Dendritic cell treated with granulocyte-macrophage colony-stimulating factor and Interleukin-4, amounts not matched to agents 40 ng/mL and 50 ng/mL, for 4 days (primary cell): ENCODE data around the gene PTPRN2.

ENCODE experiments used
- H3K27ac Mint-ChIP-seq: one replicate; pipeline ENCODE4 v1.8.0; 2022; ENCODE audit warnings: mild to moderate bottlenecking, mixed read lengths
- H3K27me3 Mint-ChIP-seq: one replicate; pipeline ENCODE4 v1.8.0; 2022; ENCODE audit warnings: mild to moderate bottlenecking, mixed read lengths
- H3K36me3 Mint-ChIP-seq: one replicate; pipeline ENCODE4 v1.8.0; 2022; ENCODE audit warnings: low read depth, mixed read lengths
- H3K4me1 Mint-ChIP-seq: one replicate; pipeline ENCODE4 v1.8.0; 2022; ENCODE audit warnings: low read depth, mixed read lengths
- H3K4me3 Mint-ChIP-seq: one replicate; pipeline ENCODE4 v1.8.0; 2022; ENCODE audit warnings: mild to moderate bottlenecking, moderate library complexity, mixed read lengths
- H3K9me3 Mint-ChIP-seq: one replicate; pipeline ENCODE4 v1.8.0; 2022; ENCODE audit warnings: mixed read lengths
- intact Hi-C: fragments of 100-400 bp; cut with micrococcal nuclease; formaldehyde crosslinking; loops from one replicate; pipeline ENCODE4 v1.15.0; 2022

The PTPRN2 gene

DNA sequence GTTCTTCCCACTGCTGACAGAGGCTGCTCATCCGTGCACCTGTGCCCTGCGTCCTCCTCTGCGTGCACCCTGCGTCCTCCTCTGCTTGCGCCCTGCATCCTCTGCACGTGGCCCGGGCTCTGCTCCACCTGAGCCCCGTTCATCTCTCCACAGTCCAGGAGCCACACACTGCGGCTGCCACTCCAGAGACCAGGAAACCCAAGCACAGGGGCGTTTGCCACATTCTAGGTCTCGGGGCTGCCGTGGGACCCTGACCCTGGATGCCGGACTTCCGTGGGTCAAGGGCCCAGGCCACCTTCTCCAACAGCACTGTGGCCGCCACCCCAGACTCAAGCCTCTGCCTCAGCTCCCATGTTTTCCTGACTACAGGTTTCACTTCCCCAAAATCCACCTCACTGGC lies 460.4 kb downstream of the PTPRN2 start:
- Mint-ChIP-seq H3K4me3 (no peak overlapping the region), H3K27ac (no peak overlapping the region), H3K4me1 (no peaks in the 10 kb centered on the region), H3K9me3 (peaks cover 42% of the 10 kb centered on the region), H3K36me3 (peaks cover 6% of the 10 kb centered on the region), H3K27me3 (no peaks in the 10 kb centered on the region)
- intact Hi-C loops: no loop called here

GRCh38 chr7:158126661-158127060 lies 461.0 kb downstream of the PTPRN2 start:
- Mint-ChIP-seq H3K4me3 (no peak overlapping the region), H3K9me3 (peaks cover 48% of the 10 kb centered on the region), H3K27me3 (no peaks in the 10 kb centered on the region), H3K4me1 (no peaks in the 10 kb centered on the region), H3K36me3 (peaks cover 6% of the 10 kb centered on the region), H3K27ac (no peak overlapping the region)
- intact Hi-C loops: no loop called here

DNA sequence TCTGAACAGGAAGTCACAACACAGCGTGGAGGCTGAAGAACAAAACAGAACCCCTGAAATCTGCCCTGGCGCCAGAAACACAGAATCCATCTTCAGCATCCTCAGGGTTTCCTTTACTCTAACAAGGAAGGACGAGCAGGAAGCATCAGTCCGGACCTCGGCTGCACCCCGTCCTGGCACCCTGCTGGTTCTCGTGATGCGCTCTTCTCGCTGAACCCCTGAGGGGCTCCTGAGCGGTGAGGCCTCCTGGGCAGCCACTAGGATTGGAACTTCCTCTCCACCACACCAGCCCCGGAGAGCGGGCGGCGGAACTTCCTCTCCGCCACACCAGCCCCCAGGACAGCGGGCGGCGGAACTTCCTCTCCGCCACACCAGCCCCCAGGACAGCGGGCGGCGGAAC lies 461.9 kb downstream of the PTPRN2 start:
- H3K27ac Mint-ChIP-seq: no peak overlapping the region

DNA sequence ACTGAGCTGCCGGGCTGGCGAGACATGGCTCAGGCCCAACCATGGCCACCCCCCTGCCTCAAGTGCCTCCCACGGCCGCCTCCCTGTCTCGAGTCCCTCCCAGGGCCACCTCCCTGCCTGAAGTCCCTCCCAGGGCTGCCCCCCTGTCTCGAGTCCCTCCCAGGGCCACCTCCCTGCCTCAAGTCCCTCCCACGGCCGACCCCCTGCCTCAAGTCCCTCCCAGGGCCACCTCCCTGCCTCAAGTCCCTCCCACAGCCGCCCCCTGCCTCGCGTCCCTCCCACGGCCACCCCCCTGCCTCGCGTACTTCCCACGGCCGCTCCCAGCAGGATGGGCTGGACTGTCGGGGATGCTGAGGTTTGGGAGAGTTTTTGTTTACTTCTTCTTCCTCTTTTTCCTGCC lies 462.5 kb downstream of the PTPRN2 start:
- H3K4me3 Mint-ChIP-seq: no peak overlapping the region
- no peak overlapping the region for H3K27ac Mint-ChIP-seq
- peaks cover 63% of the 10 kb centered on the region for H3K9me3 Mint-ChIP-seq
- H3K4me1 Mint-ChIP-seq: no peaks in the 10 kb centered on the region
- H3K36me3 Mint-ChIP-seq: peaks cover 6% of the 10 kb centered on the region
- H3K27me3 Mint-ChIP-seq: no peaks in the 10 kb centered on the region
- intact Hi-C loops: no loop called here

More for the DNA sequence above, 461.9 kb downstream of the PTPRN2 start:
- H3K4me3 Mint-ChIP-seq: no peak overlapping the region
- intact Hi-C loops: no loop called here
- H3K36me3 Mint-ChIP-seq: peaks cover 6% of the 10 kb centered on the region
- H3K9me3 Mint-ChIP-seq: peaks cover 57% of the 10 kb centered on the region
- no peaks in the 10 kb centered on the region for H3K27me3 Mint-ChIP-seq
- no peaks in the 10 kb centered on the region for H3K4me1 Mint-ChIP-seq

DNA sequence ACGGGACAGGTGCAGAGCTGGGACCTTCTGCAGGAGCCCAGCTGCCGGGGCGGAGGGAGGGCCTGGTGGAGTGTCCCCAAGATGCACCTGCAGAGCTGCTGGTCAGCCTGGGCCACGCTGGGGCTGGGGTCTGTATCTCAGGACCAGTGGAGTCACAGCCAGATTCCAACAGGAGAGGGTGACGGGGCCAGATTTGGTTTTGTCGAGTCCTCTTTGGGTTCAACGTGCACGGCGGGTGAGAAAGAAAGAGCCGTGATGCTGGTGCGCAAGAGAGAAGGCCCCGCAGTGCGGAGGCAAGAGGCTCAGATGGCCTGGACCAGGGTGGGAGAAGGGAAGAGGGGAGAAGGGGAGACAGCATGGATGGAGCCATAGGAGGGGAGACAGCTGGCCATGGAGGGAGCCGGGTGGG lies 462.9 kb downstream of the PTPRN2 start:
- no peaks in the 10 kb centered on the region for H3K27me3 Mint-ChIP-seq
- no peak overlapping the region for H3K4me3 Mint-ChIP-seq
- peaks cover 6% of the 10 kb centered on the region for H3K36me3 Mint-ChIP-seq
- no peaks in the 10 kb centered on the region for H3K4me1 Mint-ChIP-seq
- H3K9me3 Mint-ChIP-seq: peaks cover 68% of the 10 kb centered on the region
- intact Hi-C loops: no loop called here
- H3K27ac Mint-ChIP-seq: no peak overlapping the region

DNA sequence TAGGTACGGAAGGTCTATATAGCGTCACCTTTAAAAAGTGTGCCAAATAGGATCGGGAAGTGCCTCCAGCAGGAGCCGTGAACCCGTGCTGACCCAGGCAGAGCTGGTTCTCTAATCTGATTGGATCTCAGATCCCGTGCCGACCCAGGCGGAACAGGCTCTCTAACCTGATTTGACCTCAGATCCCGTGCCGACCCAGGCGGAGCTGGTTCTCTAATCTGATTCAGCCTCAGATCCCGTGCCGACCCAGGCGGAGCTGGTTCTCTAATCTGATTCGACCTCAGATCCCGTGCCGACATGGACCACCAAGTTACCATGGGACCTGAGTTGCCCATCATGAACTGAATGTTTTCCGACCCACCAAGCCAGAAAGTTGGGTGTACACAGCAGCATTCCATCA lies 463.9 kb downstream of the PTPRN2 start:
- Mint-ChIP-seq H3K27ac (no peak overlapping the region), H3K9me3 (peaks cover 77% of the 10 kb centered on the region), H3K4me3 (no peak overlapping the region), H3K27me3 (no peaks in the 10 kb centered on the region), H3K4me1 (no peaks in the 10 kb centered on the region), H3K36me3 (peaks cover 6% of the 10 kb centered on the region)
- intact Hi-C loops: no loop called here

- Mint-ChIP-seq H3K4me1 (no peaks in the 10 kb centered on the region), H3K27ac (no peak overlapping the region), H3K4me3 (no peak overlapping the region), H3K9me3 (peaks cover 77% of the 10 kb centered on the region), H3K27me3 (no peaks in the 10 kb centered on the region), H3K36me3 (peaks cover 6% of the 10 kb centered on the region)
- intact Hi-C loops: no loop called here
These were observed 464.4 kb downstream of the PTPRN2 start for GRCh38 chr7:158123214-158123613.

DNA sequence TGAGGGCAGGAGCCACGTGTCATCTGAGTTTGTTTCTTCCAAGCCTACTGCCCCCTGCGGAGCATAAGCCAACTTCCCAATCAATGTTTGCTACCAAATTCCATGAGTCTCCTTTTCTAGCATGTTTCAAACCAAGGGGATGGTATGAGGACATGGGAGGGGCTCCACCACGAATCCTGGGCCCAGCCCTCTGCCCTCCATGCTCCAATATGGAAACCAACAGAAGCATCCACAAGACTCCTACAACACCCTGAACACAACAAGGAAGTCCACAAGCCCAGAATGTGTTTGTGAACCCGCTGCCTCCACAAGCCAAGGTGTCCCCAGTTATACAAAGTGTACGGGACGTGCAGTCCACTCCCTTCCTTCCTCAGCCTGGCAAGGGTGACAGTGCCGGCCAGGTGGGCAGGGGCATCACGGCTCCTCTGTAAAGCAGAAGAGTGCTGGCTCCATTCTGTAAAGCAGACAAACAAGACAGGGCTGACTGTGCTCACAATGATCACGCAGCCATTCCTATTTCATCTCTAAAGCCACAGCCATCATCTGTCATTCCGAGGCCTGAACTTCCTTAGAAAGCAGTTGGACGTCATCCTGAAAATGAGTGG lies 466.1 kb downstream of the PTPRN2 start:
- Mint-ChIP-seq H3K36me3 (no peaks in the 10 kb centered on the region), H3K9me3 (peaks cover 81% of the 10 kb centered on the region), H3K4me1 (no peaks in the 10 kb centered on the region), H3K27me3 (no peaks in the 10 kb centered on the region), H3K27ac (no peak overlapping the region), H3K4me3 (no peak overlapping the region)
- intact Hi-C loops: no loop called here

DNA sequence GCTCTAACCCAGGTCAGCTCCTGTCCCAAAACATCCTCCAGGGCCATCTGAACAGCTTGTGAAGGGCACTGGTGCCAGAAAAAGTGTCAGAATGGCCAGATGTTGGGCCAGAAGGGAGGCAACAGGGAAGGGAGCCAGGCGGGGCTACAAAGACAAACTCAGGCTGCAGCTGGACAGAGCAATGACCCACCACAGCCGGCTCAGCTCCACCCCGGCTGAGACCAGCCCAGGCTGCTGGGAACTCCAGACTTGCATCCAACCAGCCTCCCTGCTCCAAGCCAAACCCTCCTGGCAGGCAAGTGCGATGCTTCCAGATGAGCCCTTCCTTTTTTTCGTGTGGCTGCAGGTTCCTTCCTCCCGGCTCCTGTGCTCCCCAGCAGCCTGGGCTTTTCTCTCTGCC lies 466.9 kb downstream of the PTPRN2 start:
- H3K27ac Mint-ChIP-seq: no peak overlapping the region
- no peaks in the 10 kb centered on the region for H3K4me1 Mint-ChIP-seq
- peaks cover 82% of the 10 kb centered on the region for H3K9me3 Mint-ChIP-seq
- H3K36me3 Mint-ChIP-seq: no peaks in the 10 kb centered on the region
- no peak overlapping the region for H3K4me3 Mint-ChIP-seq
- intact Hi-C loops: no loop called here
- H3K27me3 Mint-ChIP-seq: no peaks in the 10 kb centered on the region

DNA sequence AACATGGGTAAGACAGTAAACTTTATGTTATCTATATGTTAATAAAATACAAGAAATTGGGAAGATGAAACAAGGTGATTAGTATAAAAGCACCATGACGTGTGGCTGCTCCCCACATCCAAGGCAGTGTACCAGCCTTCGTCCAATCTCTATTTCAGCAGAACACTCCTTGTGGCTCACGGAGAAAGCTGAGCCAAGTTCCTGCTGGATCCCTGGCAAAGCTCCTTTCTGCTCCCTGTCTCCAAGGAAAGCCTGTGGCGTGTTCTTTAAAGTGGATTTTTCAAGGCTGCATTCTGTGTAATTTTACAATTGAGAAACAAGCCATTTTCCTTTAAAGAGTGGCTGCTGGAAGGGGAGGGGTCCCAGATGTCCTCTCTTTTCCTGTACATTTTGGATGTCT lies 467.3 kb downstream of the PTPRN2 start:
- Mint-ChIP-seq H3K27me3 (no peaks in the 10 kb centered on the region), H3K4me1 (no peaks in the 10 kb centered on the region), H3K9me3 (peaks cover 79% of the 10 kb centered on the region), H3K27ac (no peak overlapping the region), H3K4me3 (no peak overlapping the region), H3K36me3 (no peaks in the 10 kb centered on the region)
- intact Hi-C loops: no loop called here

- intact Hi-C loops: no loop called here
- Mint-ChIP-seq H3K36me3 (no peaks in the 10 kb centered on the region), H3K27me3 (no peaks in the 10 kb centered on the region), H3K4me1 (no peaks in the 10 kb centered on the region), H3K27ac (no peak overlapping the region), H3K4me3 (no peak overlapping the region), H3K9me3 (peaks cover 52% of the 10 kb centered on the region)
These were observed 470.0 kb downstream of the PTPRN2 start for GRCh38 chr7:158117341-158118222.

DNA sequence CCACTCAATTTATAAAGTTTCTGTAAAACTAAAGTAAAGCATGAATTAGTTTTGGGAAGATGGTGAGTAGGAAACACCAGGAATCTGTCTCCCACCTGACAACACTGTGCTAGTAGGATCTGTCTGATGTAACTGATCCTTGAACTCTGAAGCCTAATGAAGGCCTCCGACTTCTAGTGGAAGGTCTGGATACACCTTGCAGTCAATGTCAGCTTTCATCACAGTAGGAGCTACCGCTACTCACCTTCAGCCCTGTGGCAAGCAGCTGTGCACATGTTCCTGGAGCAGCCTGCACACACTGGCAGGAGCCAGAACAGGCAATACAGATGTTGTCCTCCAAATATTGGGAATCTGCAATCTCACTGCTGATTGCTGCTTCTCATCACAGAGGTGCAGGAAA lies 471.4 kb downstream of the PTPRN2 start:
- H3K9me3 Mint-ChIP-seq: peaks cover 38% of the 10 kb centered on the region
- no peaks in the 10 kb centered on the region for H3K36me3 Mint-ChIP-seq
- intact Hi-C loops: no loop called here
- H3K4me1 Mint-ChIP-seq: no peaks in the 10 kb centered on the region
- H3K27me3 Mint-ChIP-seq: no peaks in the 10 kb centered on the region
- H3K27ac Mint-ChIP-seq: no peak overlapping the region
- H3K4me3 Mint-ChIP-seq: no peak overlapping the region

- H3K4me3 Mint-ChIP-seq: no peak overlapping the region
- no peak overlapping the region for H3K27ac Mint-ChIP-seq
- intact Hi-C loops: no loop called here
- no peaks in the 10 kb centered on the region for H3K36me3 Mint-ChIP-seq
- no peaks in the 10 kb centered on the region for H3K27me3 Mint-ChIP-seq
- H3K4me1 Mint-ChIP-seq: no peaks in the 10 kb centered on the region
- H3K9me3 Mint-ChIP-seq: peaks cover 18% of the 10 kb centered on the region
These were observed 473.4 kb downstream of the PTPRN2 start for GRCh38 chr7:158114056-158114850.
